Gastrocnemius medialis (tissue), 4 donors: ENCODE results near the gene CFAP92. TPM values are rescaled to one million over a fixed set of nuclear protein-coding genes. Genes with fewer than 3 reads are reported as not detected.
A peak's percentile ranks its signal among the peaks of the same experiment; 100 is the strongest.

Experiments used
- ATAC-seq, 2 donors: fragments of 150-250 bp; one replicate each; pipeline ENCODE4 v1.9.1; 2016
- DNase-seq, 2 donors: peaks; one replicate each; pipeline ENCODE4 v3.0.0-alpha.2; 2019
- H3K27ac ChIP-seq, 4 donors: fragments of 200-600 bp; sonication (generic); 1 replicate in 1 of 4; 2 replicates in 3 of 4; pipeline ENCODE4 v1.5.1; 2016 to 2018; ENCODE audit warnings: mild to moderate bottlenecking in 2 of 4, moderate library complexity in 1 of 4
- H3K27me3 ChIP-seq, 3 donors: fragments of 200-600 bp; sonication (generic) in 2 of 3; 1 replicate in 1 of 3; 2 replicates in 2 of 3; pipeline versions ENCODE4 v1.5.1 to v1.6.0; 2016 to 2019; ENCODE audit warnings: mild to moderate bottlenecking in 1 of 3, moderate library complexity in 1 of 3
- H3K36me3 ChIP-seq, 2 donors: fragments of 200-600 bp; sonication (generic) in 1 of 2; one replicate each; pipeline ENCODE4 v1.5.1; 2017 to 2018
- H3K4me1 ChIP-seq, 2 donors: fragments of 200-600 bp; sonication (generic) in 1 of 2; one replicate each; pipeline ENCODE4 v1.5.1; 2016 to 2017; ENCODE audit warnings: mild to moderate bottlenecking in 2 of 2
- H3K4me3 ChIP-seq, 4 donors: fragments of 200-600 bp; sonication (generic) in 3 of 4; 1 replicate in 1 of 4; 2 replicates in 3 of 4; pipeline ENCODE4 v1.5.1; 2016 to 2019; ENCODE audit warnings: mild to moderate bottlenecking in 2 of 4
- H3K9me3 ChIP-seq, 3 donors: fragments of 200-600 bp; sonication (generic) in 2 of 3; 1 replicate in 1 of 3; 2 replicates in 2 of 3; pipeline ENCODE4 v1.5.1; 2016 to 2019
- POLR2A ChIP-seq, 2 donors: fragments of 450-650 bp; IDR thresholded peaks; one replicate each; pipeline ENCODE4 v1.6.1; 2017; ENCODE audit warnings: antibody characterized with exemption in 2 of 2, mild to moderate bottlenecking in 2 of 2, moderate library complexity in 2 of 2
- in situ Hi-C, 4 donors: fragments of 200-750 bp; cut with MboI; loops; one replicate each; pipeline versions ENCODE4 v1.15.0 to v1.8.0; 2017; ENCODE audit warnings: low sequenced_read_pairs in 4 of 4
- intact Hi-C: fragments of 100-400 bp; cut with DNase I; formaldehyde crosslinking; loops from one replicate; pipeline ENCODE4 v1.15.1; 2023; ENCODE audit warnings: low total_unique reads
- total RNA-seq, 4 donors: library from RNA; depleted of rRNA; stranded (reverse); fragments of >200 nt; gene quantifications; one replicate each; pipeline versions ENCODE4 v1.1.0 to v1.2.3, GENCODE V29; 2016
- TF ChIP-seq, protein P1 (sequence below), 5 experiments: fragments of 450-650 bp in 3 of 5; fragments of 200-600 bp in 2 of 5; sonication (generic) in 2 of 5; IDR thresholded peaks in 4 of 5; conservative IDR thresholded peaks in 1 of 5; 1 replicate in 4 of 5; 2 replicates in 1 of 5; pipeline ENCODE4 v1.5.1; 2016 to 2019; ENCODE audit warnings: antibody characterized with exemption in 5 of 5, mild to moderate bottlenecking in 3 of 5, moderate library complexity in 3 of 5

Gene CFAP92
- total RNA-seq, 4 donors from 2014 or later: 0.07 to 0.34 (median 0.20) TPM; not detected in 1

DNA sequence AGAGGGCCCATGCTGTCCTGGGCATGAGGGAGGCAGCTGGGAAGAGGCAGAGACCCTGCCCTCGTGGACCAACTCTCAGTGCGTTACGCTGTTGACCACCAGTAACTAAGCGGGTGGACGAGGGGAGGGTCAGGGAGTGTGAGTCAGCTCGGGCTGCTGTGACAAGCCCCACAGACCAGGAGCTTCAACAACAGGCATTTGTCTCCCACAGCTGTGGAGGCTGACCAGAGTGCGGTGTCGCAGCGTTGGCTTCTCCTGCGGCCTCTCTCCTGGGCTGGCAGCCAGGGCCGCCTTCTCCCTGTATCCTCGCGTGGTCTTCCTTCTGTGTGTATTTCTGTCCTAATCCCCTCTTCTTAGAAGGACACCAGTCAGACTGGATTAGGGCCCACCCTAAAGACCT is 20.3 kb upstream of the CFAP92 start:
- H3K36me3 ChIP-seq: no peaks in the 10 kb centered on the region
- DNase-seq (no peak), ATAC-seq (no peak)
- H3K4me3 ChIP-seq: no peak overlapping the region
- peaks cover 12 to 24% of the 10 kb centered on the region in 2 donors for H3K4me1 ChIP-seq
- H3K27me3 ChIP-seq: no peaks in the 10 kb centered on the region
- H3K27ac ChIP-seq: peak overlapping the region in 3 of 4 donors; percentile 62 to 71 (median 71)
- intact Hi-C loops (no loop called here), in situ Hi-C loops (no loop called here)
- TF ChIP-seq, protein P1, sequence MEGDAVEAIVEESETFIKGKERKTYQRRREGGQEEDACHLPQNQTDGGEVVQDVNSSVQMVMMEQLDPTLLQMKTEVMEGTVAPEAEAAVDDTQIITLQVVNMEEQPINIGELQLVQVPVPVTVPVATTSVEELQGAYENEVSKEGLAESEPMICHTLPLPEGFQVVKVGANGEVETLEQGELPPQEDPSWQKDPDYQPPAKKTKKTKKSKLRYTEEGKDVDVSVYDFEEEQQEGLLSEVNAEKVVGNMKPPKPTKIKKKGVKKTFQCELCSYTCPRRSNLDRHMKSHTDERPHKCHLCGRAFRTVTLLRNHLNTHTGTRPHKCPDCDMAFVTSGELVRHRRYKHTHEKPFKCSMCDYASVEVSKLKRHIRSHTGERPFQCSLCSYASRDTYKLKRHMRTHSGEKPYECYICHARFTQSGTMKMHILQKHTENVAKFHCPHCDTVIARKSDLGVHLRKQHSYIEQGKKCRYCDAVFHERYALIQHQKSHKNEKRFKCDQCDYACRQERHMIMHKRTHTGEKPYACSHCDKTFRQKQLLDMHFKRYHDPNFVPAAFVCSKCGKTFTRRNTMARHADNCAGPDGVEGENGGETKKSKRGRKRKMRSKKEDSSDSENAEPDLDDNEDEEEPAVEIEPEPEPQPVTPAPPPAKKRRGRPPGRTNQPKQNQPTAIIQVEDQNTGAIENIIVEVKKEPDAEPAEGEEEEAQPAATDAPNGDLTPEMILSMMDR (IDR thresholded peaks at IDR 0.05 in 4 of 5, conservative IDR thresholded peaks at IDR 0.05 in 1 of 5): no peak
- no peak for TF ChIP-seq POLR2A (IDR thresholded peaks at IDR 0.05)
- no peaks in the 10 kb centered on the region for H3K9me3 ChIP-seq

GRCh38 chr3:129013491-129013891 is 19.6 kb upstream of the CFAP92 start:
- no peak for DNase-seq
- Histone ChIP-seq H3K4me1 (peaks cover 12 to 25% of the 10 kb centered on the region in 2 donors), H3K27me3 (no peaks in the 10 kb centered on the region), H3K9me3 (no peaks in the 10 kb centered on the region), H3K4me3 (no peak overlapping the region), H3K36me3 (no peaks in the 10 kb centered on the region), H3K27ac (peak overlapping the region in 3 of 4 donors; percentile 62 to 71 (median 71))
- TF ChIP-seq, protein P1 (IDR thresholded peaks at IDR 0.05 in 4 of 5, conservative IDR thresholded peaks at IDR 0.05 in 1 of 5): no peak
- TF ChIP-seq POLR2A (IDR thresholded peaks at IDR 0.05): no peak
- in situ Hi-C loops: no loop called here
- intact Hi-C loops: no loop called here
- no peak for ATAC-seq

- TF ChIP-seq, protein P1 (IDR thresholded peaks at IDR 0.05 in 4 of 5, conservative IDR thresholded peaks at IDR 0.05 in 1 of 5): no peak
- TF ChIP-seq POLR2A (IDR thresholded peaks at IDR 0.05): no peak
- in situ Hi-C loops: no loop called here
- intact Hi-C loops: no loop called here
- no peaks in the 10 kb centered on the region for H3K27me3 ChIP-seq
- no peaks in the 10 kb centered on the region for H3K9me3 ChIP-seq
- no peaks in the 10 kb centered on the region for H3K36me3 ChIP-seq
- peaks cover 10 to 25% of the 10 kb centered on the region in 2 donors for H3K4me1 ChIP-seq
- DNase-seq: no peak
- H3K27ac ChIP-seq: no peak overlapping the region
- no peak for ATAC-seq
- no peak overlapping the region for H3K4me3 ChIP-seq
Observed at GRCh38 chr3:129010310-129010956, 16.6 kb upstream of the CFAP92 start.

GRCh38 chr3:129009266-129009665 is 15.4 kb upstream of the CFAP92 start:
- TF ChIP-seq, protein P1 (IDR thresholded peaks at IDR 0.05 in 4 of 5, conservative IDR thresholded peaks at IDR 0.05 in 1 of 5): no peak
- no peak for TF ChIP-seq POLR2A (IDR thresholded peaks at IDR 0.05)
- ATAC-seq: no peak
- intact Hi-C loops (no loop called here), in situ Hi-C loops (no loop called here)
- Histone ChIP-seq H3K4me3 (no peak overlapping the region), H3K36me3 (no peaks in the 10 kb centered on the region), H3K4me1 (peaks cover 19 to 27% of the 10 kb centered on the region in 2 donors), H3K27me3 (peaks cover 0 to 4% (median 0%) of the 10 kb centered on the region in 3 donors), H3K27ac (no peak overlapping the region), H3K9me3 (no peaks in the 10 kb centered on the region)
- no peak for DNase-seq
